GM12878 (cell line): ENCODE results near the gene ZNF710.

ENCODE experiments used
- POLR2AphosphoS5 ChIP-seq: IDR thresholded peaks from 2 replicates; pipeline ENCODE4 v1.6.1; 2011; ENCODE audit warnings: mild to moderate bottlenecking, low read length, inconsistent platforms
- TF ChIP-seq, protein P1 (sequence below): fragments of 450-650 bp; IDR thresholded peaks from 2 replicates; pipeline ENCODE4 v1.6.1; 2017; ENCODE audit warnings: mild to moderate bottlenecking

- no peak for TF ChIP-seq POLR2AphosphoS5
- TF ChIP-seq, protein P1, sequence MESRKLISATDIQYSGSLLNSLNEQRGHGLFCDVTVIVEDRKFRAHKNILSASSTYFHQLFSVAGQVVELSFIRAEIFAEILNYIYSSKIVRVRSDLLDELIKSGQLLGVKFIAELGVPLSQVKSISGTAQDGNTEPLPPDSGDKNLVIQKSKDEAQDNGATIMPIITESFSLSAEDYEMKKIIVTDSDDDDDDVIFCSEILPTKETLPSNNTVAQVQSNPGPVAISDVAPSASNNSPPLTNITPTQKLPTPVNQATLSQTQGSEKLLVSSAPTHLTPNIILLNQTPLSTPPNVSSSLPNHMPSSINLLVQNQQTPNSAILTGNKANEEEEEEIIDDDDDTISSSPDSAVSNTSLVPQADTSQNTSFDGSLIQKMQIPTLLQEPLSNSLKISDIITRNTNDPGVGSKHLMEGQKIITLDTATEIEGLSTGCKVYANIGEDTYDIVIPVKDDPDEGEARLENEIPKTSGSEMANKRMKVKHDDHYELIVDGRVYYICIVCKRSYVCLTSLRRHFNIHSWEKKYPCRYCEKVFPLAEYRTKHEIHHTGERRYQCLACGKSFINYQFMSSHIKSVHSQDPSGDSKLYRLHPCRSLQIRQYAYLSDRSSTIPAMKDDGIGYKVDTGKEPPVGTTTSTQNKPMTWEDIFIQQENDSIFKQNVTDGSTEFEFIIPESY, result no peak
Measured at GRCh38 chr15:90042766-90043529, 41.8 kb downstream of the ZNF710 start.
